H9 (cell line): Measurements from ENCODE around the gene SUPT5H. TPM values are rescaled to one million over a fixed set of nuclear protein-coding genes. Genes with fewer than 3 reads are reported as not detected.

Experiments
- DNase-seq: peaks from one replicate; pipeline ENCODE4 v3.0.0-alpha.2; 2017
- H2AFZ ChIP-seq: one replicate; pipeline ENCODE4 v1.6.1; 2013; ENCODE audit warnings: mild to moderate bottlenecking, low read length, control low read depth, moderate library complexity
- H2AK5ac ChIP-seq: 2 replicates; pipeline ENCODE4 v1.6.1; 2013; ENCODE audit warnings: low read length, control low read depth, mixed read lengths; ENCODE audit not compliant: insufficient read length
- H2BK120ac ChIP-seq: one replicate; pipeline ENCODE4 v1.6.1; 2013; ENCODE audit warnings: low read depth, mild to moderate bottlenecking, low read length, control low read depth, inconsistent platforms; ENCODE audit not compliant: poor library complexity, severe bottlenecking
- H2BK12ac ChIP-seq: 2 replicates; pipeline ENCODE4 v1.6.1; 2013; ENCODE audit warnings: low read length, control low read depth, mixed read lengths, low read depth; ENCODE audit not compliant: insufficient read length
- H2BK15ac ChIP-seq: 2 replicates; pipeline ENCODE4 v1.6.1; 2013; ENCODE audit warnings: low read depth, low read length, control low read depth
- H2BK20ac ChIP-seq: one replicate; pipeline ENCODE4 v1.6.1; 2013; ENCODE audit warnings: low read depth, mild to moderate bottlenecking, low read length, control low read depth, inconsistent platforms; ENCODE audit not compliant: poor library complexity, severe bottlenecking
- H2BK5ac ChIP-seq: 2 replicates; pipeline ENCODE4 v1.6.1; 2013; ENCODE audit warnings: low read length, control low read depth, mixed read lengths; ENCODE audit not compliant: insufficient read length
- H3K14ac ChIP-seq: 2 replicates; pipeline ENCODE4 v1.6.1; 2013; ENCODE audit warnings: low read length, control low read depth; ENCODE audit not compliant: insufficient read depth
- H3K18ac ChIP-seq: 2 replicates; pipeline ENCODE4 v1.6.1; 2013; ENCODE audit warnings: low read depth, mild to moderate bottlenecking, mixed read lengths, low read length, control low read depth; ENCODE audit not compliant: insufficient read length
- H3K23ac ChIP-seq: 2 replicates; pipeline ENCODE4 v1.6.1; 2013; ENCODE audit warnings: low read length, control low read depth, mixed read lengths, low read depth; ENCODE audit not compliant: insufficient read length
- H3K23me2 ChIP-seq: 2 replicates; pipeline ENCODE4 v1.6.1; 2013; ENCODE audit warnings: low read depth, mild to moderate bottlenecking, mixed read lengths, low read length, control low read depth; ENCODE audit not compliant: insufficient read length, poor library complexity, severe bottlenecking
- H3K27ac ChIP-seq: 2 replicates; pipeline ENCODE4 v1.5.1; 2013; ENCODE audit warnings: low read length, control low read depth, mixed read lengths, low read depth; ENCODE audit not compliant: insufficient read length
- H3K27me3 ChIP-seq: 2 replicates; pipeline ENCODE4 v1.6.1; 2013; ENCODE audit warnings: low read length, control low read depth, inconsistent platforms; ENCODE audit not compliant: insufficient read depth
- H3K4ac ChIP-seq: 2 replicates; pipeline ENCODE4 v1.6.1; 2013; ENCODE audit warnings: low read depth, mild to moderate bottlenecking, control low read depth, inconsistent platforms, low read length, moderate library complexity
- H3K4me1 ChIP-seq: 2 replicates; pipeline ENCODE4 v1.6.1; 2013; ENCODE audit warnings: low read length, control low read depth, inconsistent platforms; ENCODE audit not compliant: insufficient read depth
- H3K4me2 ChIP-seq: 2 replicates; pipeline ENCODE4 v1.6.1; 2013; ENCODE audit warnings: low read length, control low read depth, mixed read lengths; ENCODE audit not compliant: insufficient read length, insufficient read depth
- H3K56ac ChIP-seq: 2 replicates; pipeline ENCODE4 v1.6.1; 2013; ENCODE audit warnings: low read depth, mild to moderate bottlenecking, mixed read lengths, low read length, control low read depth; ENCODE audit not compliant: insufficient read length
- H3K79me1 ChIP-seq: 2 replicates; pipeline ENCODE4 v1.6.1; 2013; ENCODE audit warnings: low read depth, mild to moderate bottlenecking, moderate library complexity, low read length, control low read depth, inconsistent platforms; ENCODE audit not compliant: insufficient read depth, poor library complexity, severe bottlenecking
- H3K79me2 ChIP-seq: 2 replicates; pipeline ENCODE4 v1.6.1; 2013; ENCODE audit warnings: low read length, control low read depth, inconsistent platforms; ENCODE audit not compliant: insufficient read depth
- H3K9ac ChIP-seq: 2 replicates; pipeline ENCODE4 v1.6.1; 2013; ENCODE audit warnings: low read length, control low read depth, mixed read lengths; ENCODE audit not compliant: insufficient read length; ENCODE audit errors: extremely low read depth
- H3K9me3 ChIP-seq: one replicate; pipeline ENCODE4 v1.6.1; 2013; ENCODE audit warnings: low read depth, low read length, inconsistent platforms; ENCODE audit not compliant: control insufficient read depth
- H3T11ph ChIP-seq: one replicate; pipeline ENCODE4 v1.6.1; 2013; ENCODE audit warnings: mild to moderate bottlenecking, low read length, control low read depth, inconsistent platforms
- H4K20me1 ChIP-seq: one replicate; pipeline ENCODE4 v1.6.1; 2013; ENCODE audit not compliant: control insufficient read depth, insufficient read length, insufficient read depth
- H4K5ac ChIP-seq: 2 replicates; pipeline ENCODE4 v1.6.1; 2013; ENCODE audit warnings: low read depth, mild to moderate bottlenecking, mixed read lengths, low read length, control low read depth; ENCODE audit not compliant: insufficient read length
- H4K8ac ChIP-seq: replicated peaks from 2 replicates; pipeline ENCODE4 v1.6.1; 2013; ENCODE audit warnings: low read length, control low read depth, mixed read lengths, low read depth; ENCODE audit not compliant: insufficient read length
- H4K91ac ChIP-seq: 2 replicates; pipeline ENCODE4 v1.6.1; 2013; ENCODE audit warnings: low read depth, mild to moderate bottlenecking, moderate library complexity, mixed read lengths, low read length, control low read depth; ENCODE audit not compliant: insufficient read length
- H3K27ac Mint-ChIP-seq, 3 experiments: 2 replicates in 2 of 3; 3 replicates in 1 of 3; pipeline ENCODE4 v1.8.0; 2020 to 2021; ENCODE audit warnings: mixed read lengths in 3 of 3, mild to moderate bottlenecking in 1 of 3, moderate library complexity in 1 of 3
- H3K27me3 Mint-ChIP-seq: 2 replicates; pipeline ENCODE4 v1.8.0; 2021; ENCODE audit warnings: low read depth, mild to moderate bottlenecking, moderate library complexity, mixed read lengths
- H3K36me3 Mint-ChIP-seq, 3 experiments: 2 replicates in 2 of 3; 3 replicates in 1 of 3; pipeline ENCODE4 v1.8.0; 2020 to 2021; ENCODE audit warnings: low read depth in 3 of 3, mixed read lengths in 3 of 3; ENCODE audit not compliant: insufficient read depth in 1 of 3
- H3K4me1 Mint-ChIP-seq, 2 experiments: 2 replicates each; pipeline ENCODE4 v1.8.0; 2020; ENCODE audit warnings: mixed read lengths in 2 of 2
- H3K4me3 Mint-ChIP-seq, 2 experiments: 2 replicates in 1 of 2; 3 replicates in 1 of 2; pipeline ENCODE4 v1.8.0; 2020 to 2021; ENCODE audit warnings: mild to moderate bottlenecking in 2 of 2, mixed read lengths in 2 of 2, moderate library complexity in 1 of 2
- H3K9me3 Mint-ChIP-seq, 2 experiments: 2 replicates in 1 of 2; 3 replicates in 1 of 2; pipeline ENCODE4 v1.8.0; 2020; ENCODE audit warnings: mild to moderate bottlenecking in 2 of 2, mixed read lengths in 2 of 2, moderate library complexity in 1 of 2
- WGBS: extraction: QIAGEN DNeasy Blood & Tissue Kit; methylation state at CpG from one replicate; pipeline ENCODE4 v1.1.7; 2013; ENCODE audit warnings: missing lambda C conversion rate, low lambda C conversion rate, mixed read lengths; ENCODE audit not compliant: insufficient read length; ENCODE audit errors: extremely low coverage; 5-methylcytosine and 5-hydroxymethylcytosine counted together
- total RNA-seq: library from RNA; stranded (reverse); gene quantifications from 2 replicates; pipeline ENCODE4 v1.2.1, GENCODE V29; 2021
- TF ChIP-seq, protein P1 (sequence below): fragments of 200-600 bp; sonication (generic); conservative IDR thresholded peaks from 3 replicates; pipeline ENCODE4 v1.8.0; 2021; ENCODE audit warnings: antibody characterized with exemption, mild to moderate bottlenecking

Gene SUPT5H
- total RNA-seq, 1 experiment from 2014 or later, result 145 TPM

DNA sequence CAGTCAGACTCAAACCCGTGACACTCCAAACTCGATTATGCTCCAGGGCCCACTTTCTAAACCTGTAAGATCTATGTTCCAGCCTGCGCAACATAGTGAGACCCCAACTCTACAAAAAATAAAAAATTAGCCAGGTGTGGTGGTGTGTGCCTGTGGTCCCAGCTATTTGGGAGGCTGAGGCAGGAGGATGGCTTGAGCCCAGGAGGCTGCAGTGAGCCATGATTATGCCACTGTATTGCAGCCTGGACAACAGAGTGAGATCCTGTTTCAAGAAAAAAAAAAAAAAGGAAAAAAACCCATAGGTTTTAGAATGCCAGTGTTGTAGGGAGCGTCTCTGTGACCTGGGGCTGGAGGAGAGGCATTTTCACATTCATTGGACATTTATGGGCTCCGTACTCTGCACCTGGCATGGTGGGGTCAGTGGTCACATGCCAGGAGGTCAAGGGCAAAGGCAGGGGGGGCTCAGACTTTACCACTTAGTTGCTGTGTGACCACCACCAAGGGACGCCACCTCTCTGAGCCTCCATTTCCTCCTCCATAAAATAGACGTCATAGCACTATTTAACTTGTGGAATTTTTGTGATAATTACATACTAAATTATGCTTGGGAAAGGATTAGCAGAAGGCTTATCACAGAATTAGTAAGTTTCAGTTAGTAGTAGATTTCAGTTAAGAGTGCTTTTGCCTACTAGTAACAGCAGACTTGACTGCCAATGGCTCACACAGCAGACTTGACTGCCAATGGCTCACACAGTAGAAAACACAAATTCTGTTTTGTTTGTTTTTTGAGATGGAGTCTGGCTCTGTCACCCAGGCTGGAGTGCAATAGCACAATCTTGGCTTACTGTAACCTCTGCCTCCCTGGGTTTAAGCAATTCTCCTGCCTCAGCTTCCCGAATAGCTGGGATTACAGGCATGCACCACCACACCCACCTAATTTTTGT, 75.4 kb downstream of the SUPT5H start:
- H4K8ac ChIP-seq, result no peak overlapping the region
- H3T11ph ChIP-seq, result no peak overlapping the region
- H3K9ac ChIP-seq, result no peak overlapping the region
- no peak for DNase-seq
- H2BK15ac ChIP-seq, result no peak overlapping the region
- no CpG with 5 or more reads among the region's 8 CpGs for WGBS
- Mint-ChIP-seq H3K27ac (no peak overlapping the region), H3K27me3 (peaks cover 12% of the 10 kb centered on the region), H3K36me3 (peaks cover 15 to 31% (median 27%) of the 10 kb centered on the region in 3 experiments; a peak in 6 of 7 replicates), H3K9me3 (no peaks in the 10 kb centered on the region; a peak in 1 of 5 replicates), H3K4me3 (no peak overlapping the region), H3K4me1 (peaks cover 23 to 24% of the 10 kb centered on the region in 2 experiments)
- H3K4me2 ChIP-seq, result no peak overlapping the region
- no peak overlapping the region for H2BK12ac ChIP-seq
- H3K14ac ChIP-seq, result no peak overlapping the region
- no peak overlapping the region for H3K56ac ChIP-seq
- H3K9me3 ChIP-seq, result no peaks in the 10 kb centered on the region
- no peak overlapping the region for H3K27ac ChIP-seq
- no peaks in the 10 kb centered on the region for H4K20me1 ChIP-seq
- no peak overlapping the region for H2AK5ac ChIP-seq
- H3K79me1 ChIP-seq, result peaks cover 4% of the 10 kb centered on the region
- TF ChIP-seq, protein P1, sequence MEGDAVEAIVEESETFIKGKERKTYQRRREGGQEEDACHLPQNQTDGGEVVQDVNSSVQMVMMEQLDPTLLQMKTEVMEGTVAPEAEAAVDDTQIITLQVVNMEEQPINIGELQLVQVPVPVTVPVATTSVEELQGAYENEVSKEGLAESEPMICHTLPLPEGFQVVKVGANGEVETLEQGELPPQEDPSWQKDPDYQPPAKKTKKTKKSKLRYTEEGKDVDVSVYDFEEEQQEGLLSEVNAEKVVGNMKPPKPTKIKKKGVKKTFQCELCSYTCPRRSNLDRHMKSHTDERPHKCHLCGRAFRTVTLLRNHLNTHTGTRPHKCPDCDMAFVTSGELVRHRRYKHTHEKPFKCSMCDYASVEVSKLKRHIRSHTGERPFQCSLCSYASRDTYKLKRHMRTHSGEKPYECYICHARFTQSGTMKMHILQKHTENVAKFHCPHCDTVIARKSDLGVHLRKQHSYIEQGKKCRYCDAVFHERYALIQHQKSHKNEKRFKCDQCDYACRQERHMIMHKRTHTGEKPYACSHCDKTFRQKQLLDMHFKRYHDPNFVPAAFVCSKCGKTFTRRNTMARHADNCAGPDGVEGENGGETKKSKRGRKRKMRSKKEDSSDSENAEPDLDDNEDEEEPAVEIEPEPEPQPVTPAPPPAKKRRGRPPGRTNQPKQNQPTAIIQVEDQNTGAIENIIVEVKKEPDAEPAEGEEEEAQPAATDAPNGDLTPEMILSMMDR, result no peak
- H4K91ac ChIP-seq, result no peak overlapping the region
- H2BK5ac ChIP-seq, result no peak overlapping the region
- no peak overlapping the region for H4K5ac ChIP-seq
- H2AFZ ChIP-seq, result no peak overlapping the region
- no peaks in the 10 kb centered on the region; the same call in 1 of the 2 replicates for H3K79me2 ChIP-seq
- H3K4ac ChIP-seq, result no peak overlapping the region
- no peak overlapping the region for H2BK120ac ChIP-seq
- no peaks in the 10 kb centered on the region for H3K27me3 ChIP-seq
- H3K23ac ChIP-seq, result no peak overlapping the region
- H3K4me1 ChIP-seq, result peaks cover 3% of the 10 kb centered on the region; the same call in 1 of the 2 replicates
- H2BK20ac ChIP-seq, result no peak overlapping the region
- H3K23me2 ChIP-seq, result peaks cover 6% of the 10 kb centered on the region
- no peak overlapping the region for H3K18ac ChIP-seq
